Measurements from ENCODE around the gene AKAP3.

GRCh38 chr12:4595881-4596280 is 53.0 kb downstream of the AKAP3 start:
- TF ChIP-seq POLR2A (IDR thresholded peaks at IDR 0.05) (no peak), CTCF (IDR thresholded peaks at IDR 0.05) (no peak)
